Epidermal melanocyte (primary cell): ENCODE measurements around the gene HS2ST1.

Source experiments
- DNase-seq: peaks from one replicate; pipeline ENCODE4 v3.0.0; 2011; ENCODE audit warnings: low spot score; ENCODE audit not compliant: insufficient read length

Gene HS2ST1

DNA sequence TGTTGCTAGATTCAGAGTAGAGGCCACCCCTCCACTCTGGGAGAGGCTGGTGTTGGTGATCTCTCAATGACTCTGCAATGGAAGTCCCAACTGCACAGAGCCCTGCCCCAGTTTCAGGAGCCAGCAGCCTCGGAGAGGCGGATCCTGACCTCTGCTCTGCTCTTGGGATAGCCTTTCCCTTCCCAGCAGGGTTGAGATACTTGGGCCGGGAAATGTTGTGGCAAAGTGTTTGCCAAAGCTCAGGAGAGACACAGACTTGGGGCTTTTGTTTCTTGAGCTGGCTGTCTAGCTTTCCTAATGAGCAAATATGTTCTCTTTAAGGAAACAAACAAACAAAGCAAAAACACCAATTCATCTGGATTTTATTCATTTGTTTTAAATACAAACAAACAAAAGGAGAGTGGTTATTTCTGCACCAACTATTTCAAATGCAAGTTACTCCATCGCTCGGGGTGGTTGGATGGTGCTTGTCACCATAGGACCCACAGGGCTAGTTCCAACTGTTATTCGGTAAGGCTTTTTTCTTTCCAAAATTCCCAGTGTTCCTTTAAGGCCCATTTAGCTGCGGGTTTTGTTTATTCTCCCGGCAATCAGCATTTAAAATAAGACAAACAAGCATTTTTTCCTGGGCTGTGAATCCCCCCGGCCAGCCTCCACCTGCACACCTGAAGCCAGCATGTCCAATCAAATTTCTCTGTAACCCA is 220.3 kb downstream of the HS2ST1 start:
- no peak for DNase-seq

DNA sequence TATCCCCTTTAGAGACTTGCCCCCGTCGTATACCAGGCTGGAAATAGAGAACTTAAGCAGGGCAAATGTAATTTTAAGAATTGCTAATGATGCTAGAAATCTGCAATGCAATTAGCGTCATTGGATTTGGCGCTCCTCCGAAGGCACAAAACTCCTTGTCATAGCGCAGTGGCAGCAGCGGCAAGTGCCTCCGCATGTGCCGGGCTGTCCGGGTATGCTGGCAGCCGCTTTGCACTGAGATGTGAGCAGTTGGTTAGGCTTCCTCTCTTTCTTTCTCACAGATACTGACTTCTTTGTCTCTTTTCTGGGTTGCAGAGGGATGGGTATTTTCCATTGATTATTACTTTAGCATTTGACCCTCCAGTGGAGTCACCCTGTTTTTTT is 220.9 kb downstream of the HS2ST1 start:
- no peak for DNase-seq

DNA sequence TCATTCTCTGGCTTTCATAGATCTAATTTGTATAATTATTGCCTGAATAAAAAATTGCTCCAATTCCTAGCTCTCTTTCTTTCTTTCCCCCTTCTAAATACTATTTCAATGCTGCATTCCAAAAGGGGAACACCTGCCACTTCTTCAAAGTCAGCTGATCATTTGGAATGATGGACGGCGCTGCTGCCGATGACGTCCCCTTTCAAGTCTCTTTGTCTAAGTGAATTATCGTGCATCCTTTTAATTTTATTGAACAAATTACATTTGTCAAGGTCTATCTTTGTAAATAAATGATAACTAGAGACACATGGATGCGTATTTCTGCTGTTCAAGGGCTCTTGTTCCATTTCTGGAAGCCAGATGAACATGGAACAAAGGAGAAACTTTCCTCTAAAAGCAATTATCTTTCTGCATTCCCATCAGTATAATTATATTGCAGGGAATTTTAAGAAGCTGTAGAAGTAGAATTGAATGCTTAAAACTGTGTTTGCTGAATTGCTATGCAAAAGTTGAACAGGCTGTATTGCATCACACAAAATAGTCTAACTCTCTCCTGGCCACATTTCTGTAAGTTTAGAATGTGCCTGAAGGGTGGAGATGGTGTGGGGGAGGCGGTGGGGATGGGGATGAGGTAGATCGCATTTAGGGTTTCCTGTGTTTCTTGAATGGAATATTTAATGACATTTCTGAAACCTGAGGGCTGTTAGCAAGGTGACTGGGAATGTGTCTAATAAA is 222.3 kb downstream of the HS2ST1 start:
- DNase-seq, result no peak

DNA sequence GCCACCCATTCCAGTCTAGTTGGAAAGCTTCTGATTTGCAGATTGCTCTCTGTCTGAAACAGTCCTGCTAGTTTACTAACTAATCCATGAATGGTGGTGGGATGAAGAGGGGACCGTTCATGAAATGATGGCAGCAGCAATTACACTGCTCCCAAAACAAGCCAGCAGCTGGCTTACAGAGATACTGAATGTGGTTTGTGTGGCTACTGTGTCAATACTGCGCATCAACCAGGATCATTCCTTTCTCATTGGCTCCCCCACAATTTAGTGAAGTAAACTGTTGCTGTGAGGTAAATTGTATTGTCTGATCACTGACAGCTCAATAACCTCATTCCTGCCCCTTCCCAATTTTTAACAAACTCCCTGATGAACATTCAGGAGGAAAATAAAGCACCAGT is 222.9 kb downstream of the HS2ST1 start:
- no peak for DNase-seq

DNA sequence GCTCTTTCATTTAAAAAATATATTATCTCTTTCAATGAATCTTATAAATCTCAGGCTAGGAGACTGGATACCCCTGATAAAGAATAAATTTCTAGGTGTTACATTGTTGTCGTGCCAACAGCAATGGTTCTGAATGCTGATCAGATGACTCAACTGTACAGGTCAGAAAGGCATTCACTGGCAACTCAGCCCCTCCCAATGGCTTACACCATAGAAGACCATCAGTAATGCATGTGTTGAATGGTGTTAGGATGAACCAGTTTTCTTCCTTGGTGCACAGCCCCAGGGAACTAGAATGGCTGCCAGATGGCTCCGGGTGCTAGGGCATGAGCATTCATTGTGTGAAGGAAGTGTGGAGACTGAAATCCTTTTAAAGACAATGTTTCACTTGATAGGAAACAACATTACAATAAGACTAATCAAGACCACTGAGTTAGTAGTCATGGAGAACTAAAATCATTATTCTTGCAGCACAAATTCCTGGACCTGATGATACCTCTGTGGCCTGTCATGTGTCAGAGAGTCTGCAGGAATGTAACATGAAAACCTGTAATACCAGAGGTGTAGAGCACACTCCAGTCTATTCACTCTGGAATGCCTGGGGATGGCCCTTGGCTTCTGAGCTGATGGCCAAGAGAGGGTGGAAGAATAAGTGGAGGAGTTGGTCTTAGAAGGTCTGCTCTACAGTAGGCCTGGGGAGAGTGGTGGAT is 226.6 kb downstream of the HS2ST1 start:
- no peak for DNase-seq

- no peak for DNase-seq
Measured at GRCh38 chr1:87141556-87141955, 227.1 kb downstream of the HS2ST1 start.

DNA sequence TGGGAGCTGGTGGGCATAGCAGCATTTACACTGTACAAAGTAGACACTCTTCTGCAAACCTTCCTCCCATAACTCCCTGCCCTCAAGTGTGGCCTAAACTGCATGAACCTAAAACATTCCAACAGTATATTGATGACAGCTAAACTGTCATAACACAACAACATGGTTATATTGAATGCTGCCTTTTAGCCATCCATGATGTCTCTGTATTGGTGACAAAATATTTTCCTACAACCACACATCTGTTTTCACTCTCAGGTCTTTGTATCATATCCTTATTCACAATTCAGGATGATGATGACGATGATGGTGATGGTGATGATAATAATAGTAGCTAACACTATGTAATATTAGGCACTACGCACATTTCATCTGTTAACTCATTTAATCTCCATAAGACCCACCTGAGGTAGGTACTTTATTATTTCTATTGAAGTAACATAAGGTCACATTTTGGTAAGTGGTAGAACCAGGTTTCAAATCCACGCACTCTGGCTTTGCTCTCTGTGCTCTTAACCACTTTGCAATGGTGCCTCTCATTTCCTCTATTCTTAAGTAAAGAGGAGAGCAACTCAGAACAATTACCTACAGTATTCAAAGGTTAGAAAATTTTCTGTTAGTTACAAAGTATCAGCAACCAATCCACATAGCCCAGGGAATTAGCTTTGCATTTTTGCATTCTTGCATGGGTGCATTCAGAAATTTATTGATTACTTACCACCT is 229.1 kb downstream of the HS2ST1 start:
- no peak for DNase-seq

DNA sequence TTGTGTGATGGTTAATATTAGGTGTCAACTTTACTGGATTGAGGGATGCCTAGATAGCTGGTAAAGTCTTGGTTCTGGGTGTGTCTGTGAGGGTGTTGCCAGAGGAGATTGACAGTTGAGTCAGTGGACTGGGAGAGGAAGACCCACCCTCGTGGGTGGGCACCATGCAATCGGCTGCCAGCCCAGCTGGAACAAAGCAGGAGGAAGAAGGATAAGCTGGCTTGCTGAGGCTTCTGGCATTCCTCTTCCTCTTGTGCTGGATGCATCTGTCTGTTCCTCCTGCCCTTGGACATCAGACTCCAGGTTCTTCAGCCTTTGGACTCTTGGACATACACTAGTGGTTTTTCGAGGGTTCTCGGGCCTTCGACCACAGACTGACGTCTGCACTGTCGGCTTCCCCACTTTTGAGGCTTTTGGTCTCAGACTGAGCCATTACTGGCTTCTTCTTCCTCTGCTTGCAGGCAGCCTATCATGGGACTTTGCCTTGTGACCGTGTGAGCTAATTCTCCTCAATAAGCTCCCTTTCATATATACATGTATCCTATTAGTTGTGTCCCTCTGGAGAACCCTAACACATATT is 230.0 kb downstream of the HS2ST1 start:
- no peak for DNase-seq

GRCh38 chr1:87144981-87145380 is 230.5 kb downstream of the HS2ST1 start:
- no peak for DNase-seq

DNA sequence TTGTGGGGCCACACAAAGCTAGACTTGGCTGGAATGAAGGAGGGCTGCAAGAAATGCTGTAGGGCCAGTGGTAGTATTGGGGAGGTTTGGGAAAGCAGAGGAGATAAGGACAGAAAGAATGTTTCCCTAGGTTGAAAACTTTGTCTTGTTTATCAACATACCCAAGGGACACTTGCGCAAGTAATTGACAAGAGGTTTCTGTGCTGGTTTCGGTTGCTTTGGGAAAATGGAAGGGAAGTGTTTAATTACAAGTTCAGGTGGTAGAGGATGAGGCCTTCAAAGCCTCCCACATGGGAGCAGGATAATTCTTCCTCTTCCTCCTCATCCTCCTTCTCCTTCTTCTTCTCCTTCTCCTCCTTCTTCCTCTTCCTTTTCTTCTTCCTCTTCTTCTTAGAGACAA is 232.1 kb downstream of the HS2ST1 start:
- no peak for DNase-seq

DNA sequence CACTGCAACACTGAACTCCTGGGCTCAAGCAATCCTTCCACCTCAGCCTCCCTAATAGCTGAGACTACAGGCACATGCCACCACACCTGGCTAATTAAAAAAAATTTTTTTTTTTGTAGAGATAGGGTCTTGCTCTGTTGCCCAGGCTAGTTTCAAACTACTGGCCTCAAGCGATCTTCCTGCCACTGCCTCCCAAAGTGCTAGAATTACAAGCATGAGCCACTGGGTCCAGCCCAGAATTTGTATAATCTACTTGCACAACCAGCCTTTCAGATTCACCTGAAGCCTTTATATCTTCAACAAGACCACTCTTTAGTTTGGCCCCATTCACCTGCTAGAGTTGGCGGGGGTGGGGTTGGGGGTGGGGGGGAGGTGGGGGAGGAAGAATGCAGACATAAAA is 232.6 kb downstream of the HS2ST1 start:
- no peak for DNase-seq

GRCh38 chr1:87147851-87148250 is 233.4 kb downstream of the HS2ST1 start:
- DNase-seq, result no peak

GRCh38 chr1:87148661-87149060 is 234.2 kb downstream of the HS2ST1 start:
- no peak for DNase-seq

DNA sequence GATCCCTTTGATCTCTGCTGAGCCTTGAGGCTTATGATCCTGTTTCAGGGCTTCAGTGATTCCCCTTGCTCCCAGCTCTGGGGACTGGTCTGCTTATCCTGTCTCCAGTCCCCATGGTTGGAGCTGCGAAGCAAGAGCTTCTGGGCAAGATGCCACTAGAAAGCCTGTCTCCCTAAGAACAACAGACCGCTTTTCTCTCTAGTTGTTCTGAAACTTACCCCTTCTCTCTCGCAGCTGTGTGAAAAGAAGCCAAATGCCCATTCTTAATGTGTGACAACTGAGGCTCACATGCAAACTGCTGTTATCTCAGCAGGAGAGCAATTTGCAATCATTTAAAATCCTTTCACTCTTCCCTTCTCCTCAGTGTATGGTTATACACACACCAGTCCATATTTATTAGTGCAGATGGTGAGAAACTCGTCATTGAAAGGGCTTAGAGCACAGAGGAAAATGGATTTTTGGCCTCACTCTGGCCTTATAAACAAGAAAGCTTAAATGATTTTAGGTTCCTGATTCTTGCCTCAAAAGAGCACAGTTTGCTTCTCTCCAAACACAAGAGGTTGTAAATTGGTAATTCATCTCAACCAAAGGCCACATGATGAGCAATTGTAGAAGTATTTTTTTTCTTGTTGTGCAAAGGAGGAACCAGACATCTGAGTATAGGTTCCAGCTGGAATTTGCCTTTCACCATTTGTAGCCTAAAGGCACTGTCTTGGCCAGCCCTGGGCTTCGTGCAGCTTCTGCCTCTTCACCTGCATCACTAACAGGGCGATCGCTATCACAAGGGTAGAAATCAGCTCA is 235.0 kb downstream of the HS2ST1 start:
- peak; percentile 47 for DNase-seq

- no peak for DNase-seq
Measured at GRCh38 chr1:87150143-87150542, 235.7 kb downstream of the HS2ST1 start.

DNA sequence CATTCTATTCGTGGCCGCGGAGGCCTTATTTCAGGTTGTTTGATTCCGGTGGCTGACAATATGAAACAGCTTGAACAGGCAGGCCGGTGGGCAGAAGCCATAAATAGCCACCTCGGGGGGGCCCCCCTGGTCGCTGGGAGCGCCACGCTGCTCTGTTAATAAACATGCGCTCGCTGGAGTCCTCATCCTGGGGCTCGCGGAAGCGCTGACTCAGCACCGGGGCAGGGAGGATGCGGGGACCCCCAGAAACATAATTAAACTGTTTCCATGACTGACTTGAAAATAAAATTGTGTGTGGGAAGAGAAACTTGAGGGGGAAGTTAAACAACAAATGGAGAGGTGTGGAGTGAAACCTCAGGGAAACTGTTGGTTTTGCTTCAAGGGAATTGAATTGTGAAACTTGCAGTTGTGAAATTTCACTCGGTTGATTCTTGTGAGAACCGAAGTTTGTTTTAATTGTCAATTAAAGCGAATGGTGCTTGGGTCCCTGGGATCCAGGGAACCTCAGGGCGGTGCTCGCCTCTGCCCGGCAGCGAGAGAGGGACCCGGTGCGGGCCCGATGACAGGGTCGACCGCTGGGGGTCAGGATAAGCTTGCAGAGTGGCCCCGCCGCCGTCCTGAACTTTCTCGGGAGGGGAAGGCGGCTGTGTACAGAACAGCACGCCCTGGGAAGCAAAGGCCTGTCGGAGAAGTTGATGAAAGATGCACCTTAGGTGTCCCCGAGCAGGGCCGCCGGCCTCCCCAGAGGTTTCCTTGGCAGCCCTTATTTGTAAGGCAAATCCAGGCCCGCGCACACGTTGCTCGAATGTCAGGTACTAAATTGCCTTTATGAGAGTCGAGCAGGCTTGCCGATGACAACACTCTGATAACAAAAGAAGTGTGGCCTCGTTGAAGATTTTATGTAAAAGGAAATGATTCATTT is 237.3 kb downstream of the HS2ST1 start:
- no peak for DNase-seq

GRCh38 chr1:87154384-87154783 is 239.9 kb downstream of the HS2ST1 start:
- DNase-seq, result no peak

DNA sequence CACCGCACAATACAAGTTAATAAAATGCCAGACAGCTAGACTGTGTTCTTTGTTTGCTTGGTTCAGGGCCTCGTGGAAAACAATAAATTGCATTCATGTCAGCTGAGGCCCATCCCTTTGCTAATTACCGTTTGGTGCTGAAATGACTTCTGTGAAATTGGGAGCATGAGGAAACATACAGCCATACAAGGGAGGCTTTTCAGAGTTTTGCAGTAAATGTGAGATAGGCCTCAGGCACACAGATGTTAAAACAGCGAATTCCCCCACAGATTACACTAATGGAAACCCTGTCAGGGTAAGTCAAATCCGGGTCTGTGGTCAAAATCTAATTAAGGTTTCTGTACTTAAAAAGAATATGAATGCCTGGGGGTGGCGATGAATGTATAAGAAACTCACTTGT is 240.7 kb downstream of the HS2ST1 start:
- peak; percentile 90 for DNase-seq

GRCh38 chr1:87155648-87156047 is 241.2 kb downstream of the HS2ST1 start:
- no peak for DNase-seq

- DNase-seq, result no peak
Measured at GRCh38 chr1:87156124-87156523, 241.7 kb downstream of the HS2ST1 start.
